HS-27A (cell line): ENCODE data around the gene CYB5A.
"Not testable (repeated sequence)": the region's sequence is repeated elsewhere in the genome, so short reads cannot be mapped to it uniquely, and the experiment has no call there.

Source experiments
- DNase-seq: peaks from one replicate; pipeline ENCODE4 v3.0.0-alpha.2; 2012; ENCODE audit warnings: low read depth, missing footprints

The CYB5A gene

GRCh38 chr18:74294526-74294925 is 2.8 kb upstream of the CYB5A start:
- DNase-seq, result no peak

GRCh38 chr18:74292982-74293381 is 1.2 kb upstream of the CYB5A start:
- DNase-seq, result not testable (repeated sequence)

GRCh38 chr18:74292541-74292858 is 737 bp upstream of the CYB5A start:
- no peak for DNase-seq

- DNase-seq, result no peak
Measured at GRCh38 chr18:74291472-74291770, 342 bp downstream of the CYB5A start.

- DNase-seq, result no peak
Measured at GRCh38 chr18:74290794-74291471, 830 bp downstream of the CYB5A start.

- no peak for DNase-seq
Measured at GRCh38 chr18:74290021-74290420, 1.7 kb downstream of the CYB5A start.

- DNase-seq, result no peak
Measured at GRCh38 chr18:74289137-74289536, 2.6 kb downstream of the CYB5A start.

- no peak for DNase-seq
Measured at GRCh38 chr18:74288730-74289129, 3.0 kb downstream of the CYB5A start.

GRCh38 chr18:74288041-74288440 is 3.7 kb downstream of the CYB5A start:
- no peak for DNase-seq

- no peak for DNase-seq
Measured at GRCh38 chr18:74286856-74287255, 4.9 kb downstream of the CYB5A start.

GRCh38 chr18:74286106-74286855 is 5.5 kb downstream of the CYB5A start:
- DNase-seq, result no peak

GRCh38 chr18:74285583-74285982 is 6.2 kb downstream of the CYB5A start:
- not testable (repeated sequence) for DNase-seq

GRCh38 chr18:74284980-74285355 is 6.8 kb downstream of the CYB5A start:
- DNase-seq, result no peak

- DNase-seq, result no peak
Measured at GRCh38 chr18:74284191-74284979, 7.4 kb downstream of the CYB5A start.

- DNase-seq, result no peak
Measured at GRCh38 chr18:74283646-74284045, 8.1 kb downstream of the CYB5A start.

GRCh38 chr18:74282755-74283554 is 8.8 kb downstream of the CYB5A start:
- no peak for DNase-seq

- DNase-seq, result no peak
Measured at GRCh38 chr18:74281980-74282754, 9.6 kb downstream of the CYB5A start.

- no peak for DNase-seq
Measured at GRCh38 chr18:74281011-74281979, 10.5 kb downstream of the CYB5A start.

GRCh38 chr18:74278983-74279382 is 12.8 kb downstream of the CYB5A start:
- DNase-seq, result no peak

GRCh38 chr18:74278058-74278457 is 13.7 kb downstream of the CYB5A start:
- DNase-seq, result no peak
